CD14-positive monocyte (primary cell): Measurements from ENCODE around the gene ZRSR2. TPM values are rescaled to one million over a fixed set of nuclear protein-coding genes. Genes with fewer than 3 reads are reported as not detected.

Experiments
- DNase-seq, 3 donors: peaks; one replicate each; pipeline ENCODE4 v3.0.0-alpha.2; 2011 to 2022
- H2AFZ ChIP-seq: 2 replicates; pipeline ENCODE4 v1.6.0; 2012; ENCODE audit warnings: mild to moderate bottlenecking, low read depth, low read length, inconsistent platforms; ENCODE audit not compliant: insufficient read depth, poor library complexity, severe bottlenecking
- H3K27ac ChIP-seq, 2 donors: 1 replicate in 1 of 2; 2 replicates in 1 of 2; pipeline ENCODE4 v1.5.1; 2012 to 2013; ENCODE audit warnings: low read length in 2 of 2, control low read depth in 1 of 2, inconsistent platforms in 1 of 2, low read depth in 1 of 2, mild to moderate bottlenecking in 1 of 2
- H3K27me3 ChIP-seq, 2 donors: one replicate each; pipeline versions ENCODE4 v1.6.0 to v1.6.1; 2011 to 2013; ENCODE audit warnings: low read length in 2 of 2; ENCODE audit not compliant: control insufficient read depth in 2 of 2, insufficient read depth in 2 of 2
- H3K36me3 ChIP-seq, 2 donors: replicated peaks in 1 of 2; 1 replicate in 1 of 2; 2 replicates in 1 of 2; pipeline versions ENCODE4 v1.5.1 to v1.6.1; 2012 to 2013; ENCODE audit warnings: low read length in 2 of 2, control low read depth in 1 of 2, inconsistent platforms in 1 of 2, mild to moderate bottlenecking in 1 of 2; ENCODE audit not compliant: insufficient read depth in 2 of 2, control insufficient read depth in 1 of 2
- H3K4me1 ChIP-seq, 2 donors: 1 replicate in 1 of 2; 2 replicates in 1 of 2; pipeline versions ENCODE4 v1.5.1 to v1.6.1; 2012 to 2013; ENCODE audit warnings: low read length in 2 of 2, control low read depth in 1 of 2, inconsistent platforms in 1 of 2, mild to moderate bottlenecking in 1 of 2, moderate library complexity in 1 of 2; ENCODE audit not compliant: insufficient read depth in 2 of 2, control insufficient read depth in 1 of 2
- H3K4me2 ChIP-seq: replicated peaks from 2 replicates; pipeline ENCODE3; 2012; ENCODE audit warnings: low read length, moderate library complexity, mild to moderate bottlenecking; ENCODE audit not compliant: poor library complexity, severe bottlenecking; ENCODE audit errors: extremely low read depth
- H3K4me3 ChIP-seq, 3 experiments: fragments of 200-600 bp in 1 of 3; sonication (generic) in 1 of 3; replicated peaks in 1 of 3; 1 replicate in 2 of 3; 2 replicates in 1 of 3; pipeline ENCODE4 v1.5.1; 2011 to 2013; ENCODE audit warnings: low read length in 3 of 3, mild to moderate bottlenecking in 3 of 3, control low read depth in 2 of 3, low read depth in 2 of 3, inconsistent platforms in 1 of 3, moderate library complexity in 1 of 3
- H3K79me2 ChIP-seq: 2 replicates; pipeline ENCODE4 v1.6.0; 2012; ENCODE audit warnings: mild to moderate bottlenecking, control low read depth, inconsistent platforms, low read length, moderate library complexity; ENCODE audit not compliant: insufficient read depth
- H3K9ac ChIP-seq: 2 replicates; pipeline ENCODE4 v1.6.0; 2017; ENCODE audit warnings: low read length, mild to moderate bottlenecking; ENCODE audit not compliant: insufficient read depth, poor library complexity, severe bottlenecking
- H3K9me3 ChIP-seq, 2 donors: replicated peaks in 1 of 2; 1 replicate in 1 of 2; 2 replicates in 1 of 2; pipeline versions ENCODE4 v1.5.1 to v1.6.1; 2012 to 2013; ENCODE audit warnings: low read length in 2 of 2, control low read depth in 1 of 2; ENCODE audit not compliant: control insufficient read depth in 1 of 2, insufficient read depth in 1 of 2
- H4K20me1 ChIP-seq: 2 replicates; pipeline ENCODE4 v1.6.0; 2012; ENCODE audit warnings: mild to moderate bottlenecking, low read length, control low read depth, moderate library complexity; ENCODE audit not compliant: insufficient read depth
- H3K27ac Mint-ChIP-seq, 7 donors: one replicate each; pipeline ENCODE4 v1.8.0; 2020; ENCODE audit warnings: mild to moderate bottlenecking in 7 of 7, mixed read lengths in 7 of 7, moderate library complexity in 6 of 7, inconsistent platforms in 2 of 7
- H3K27me3 Mint-ChIP-seq, 3 donors: one replicate each; pipeline ENCODE4 v1.8.0; 2021 to 2022; ENCODE audit warnings: low read depth in 3 of 3, mild to moderate bottlenecking in 3 of 3, mixed read lengths in 3 of 3, moderate library complexity in 3 of 3, inconsistent platforms in 1 of 3
- H3K36me3 Mint-ChIP-seq, 2 donors: one replicate each; pipeline ENCODE4 v1.8.0; 2020; ENCODE audit warnings: mixed read lengths in 2 of 2, inconsistent platforms in 1 of 2, mild to moderate bottlenecking in 1 of 2
- H3K4me1 Mint-ChIP-seq: one replicate; pipeline ENCODE4 v1.8.0; 2020; ENCODE audit warnings: mild to moderate bottlenecking, mixed read lengths
- H3K4me3 Mint-ChIP-seq, 2 donors: one replicate each; pipeline ENCODE4 v1.8.0; 2020; ENCODE audit warnings: mild to moderate bottlenecking in 2 of 2, mixed read lengths in 2 of 2, moderate library complexity in 1 of 2
- H3K9me3 Mint-ChIP-seq, 7 donors: one replicate each; pipeline ENCODE4 v1.8.0; 2020 to 2022; ENCODE audit warnings: mixed read lengths in 7 of 7, mild to moderate bottlenecking in 6 of 7, moderate library complexity in 6 of 7, inconsistent platforms in 2 of 7
- WGBS: methylation state at CpG from one replicate; pipeline ENCODE4 v1.1.5; 2013; ENCODE audit warnings: missing lambda C conversion rate; ENCODE audit not compliant: insufficient coverage; 5-methylcytosine and 5-hydroxymethylcytosine counted together
- intact Hi-C, 2 donors: fragments of 100-400 bp; cut with micrococcal nuclease; formaldehyde crosslinking; loops; one replicate each; pipeline versions ENCODE4 v1.15.0 to v1.15.1; 2023
- polyA plus RNA-seq, 3 donors: library from polyadenylated mRNA; depleted of rRNA in 1 of 3; unstranded in 2 of 3; stranded (reverse) in 1 of 3; fragments of 300-500 nt in 2 of 3; fragments of >200 nt in 1 of 3; fragmentation: Illumina TruSeq in 2 of 3; gene quantifications; 1 replicate in 2 of 3; 2 replicates in 1 of 3; pipeline ENCODE4 v1.2.3, GENCODE V29; 2012 to 2021
- TF ChIP-seq, protein P1 (sequence below): fragments of 200-600 bp; IDR thresholded peaks from one replicate; pipeline ENCODE4 v1.8.0; 2022; ENCODE audit warnings: antibody characterized with exemption, mild to moderate bottlenecking

The ZRSR2 gene
- polyA plus RNA-seq, 3 donors = 9.3 to 32.1 (median 11.2) TPM

DNA sequence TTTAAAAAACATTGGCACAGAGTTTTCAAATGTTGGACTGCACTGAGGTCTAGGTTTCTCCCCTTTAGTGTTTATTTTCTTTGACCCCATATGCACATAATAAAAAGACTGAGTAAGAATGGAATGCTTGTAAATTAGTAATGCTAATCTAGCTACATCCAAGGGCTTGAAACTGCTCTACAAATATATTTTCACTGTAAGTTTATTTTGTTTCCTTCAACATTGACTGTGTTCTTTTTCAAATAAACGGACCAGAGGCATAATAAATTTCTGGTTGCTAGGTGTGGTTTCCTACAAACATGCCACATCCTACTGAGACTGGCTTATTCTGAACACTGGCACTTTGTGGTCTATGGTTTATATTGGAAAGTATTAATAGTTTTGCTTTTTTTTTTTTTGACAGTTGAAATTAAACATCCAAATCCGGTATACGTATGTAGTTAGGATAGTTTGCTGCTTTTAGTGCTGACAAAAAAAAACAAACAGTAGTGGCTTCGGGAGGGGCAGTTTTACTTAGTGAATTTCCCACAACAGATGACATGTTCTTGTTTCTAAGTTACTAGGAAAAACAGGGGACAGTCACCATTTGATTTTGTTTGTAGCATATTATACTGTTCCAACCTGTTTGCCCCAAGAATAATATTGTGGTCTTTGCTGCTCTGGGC is 39.0 kb upstream of the ZRSR2 start:
- peaks cover 38% of the 10 kb centered on the region for H3K79me2 ChIP-seq
- H3K27ac Mint-ChIP-seq = peak overlapping the region; percentile 92 to 98 (median 94)
- H3K36me3 Mint-ChIP-seq = peaks cover 6 to 68% of the 10 kb centered on the region in 2 donors
- no peak overlapping the region for H2AFZ ChIP-seq
- H3K9me3 Mint-ChIP-seq = peaks cover 0 to 2% (median 0%) of the 10 kb centered on the region in 7 donors
- H3K27me3 Mint-ChIP-seq = peaks cover 0 to 12% (median 0%) of the 10 kb centered on the region in 3 donors
- peaks cover 36% of the 10 kb centered on the region for H3K4me1 Mint-ChIP-seq
- no peaks in the 10 kb centered on the region for H3K9me3 ChIP-seq
- H4K20me1 ChIP-seq = no peaks in the 10 kb centered on the region
- H3K27ac ChIP-seq = peak overlapping the region; percentile 74 to 77
- peaks cover 0 to 2% of the 10 kb centered on the region in 2 donors for H3K27me3 ChIP-seq
- TF ChIP-seq, protein P1, sequence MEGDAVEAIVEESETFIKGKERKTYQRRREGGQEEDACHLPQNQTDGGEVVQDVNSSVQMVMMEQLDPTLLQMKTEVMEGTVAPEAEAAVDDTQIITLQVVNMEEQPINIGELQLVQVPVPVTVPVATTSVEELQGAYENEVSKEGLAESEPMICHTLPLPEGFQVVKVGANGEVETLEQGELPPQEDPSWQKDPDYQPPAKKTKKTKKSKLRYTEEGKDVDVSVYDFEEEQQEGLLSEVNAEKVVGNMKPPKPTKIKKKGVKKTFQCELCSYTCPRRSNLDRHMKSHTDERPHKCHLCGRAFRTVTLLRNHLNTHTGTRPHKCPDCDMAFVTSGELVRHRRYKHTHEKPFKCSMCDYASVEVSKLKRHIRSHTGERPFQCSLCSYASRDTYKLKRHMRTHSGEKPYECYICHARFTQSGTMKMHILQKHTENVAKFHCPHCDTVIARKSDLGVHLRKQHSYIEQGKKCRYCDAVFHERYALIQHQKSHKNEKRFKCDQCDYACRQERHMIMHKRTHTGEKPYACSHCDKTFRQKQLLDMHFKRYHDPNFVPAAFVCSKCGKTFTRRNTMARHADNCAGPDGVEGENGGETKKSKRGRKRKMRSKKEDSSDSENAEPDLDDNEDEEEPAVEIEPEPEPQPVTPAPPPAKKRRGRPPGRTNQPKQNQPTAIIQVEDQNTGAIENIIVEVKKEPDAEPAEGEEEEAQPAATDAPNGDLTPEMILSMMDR = no peak
- peak overlapping the region in 1 of 3 experiments; percentile 35 for H3K4me3 ChIP-seq
- peaks cover 0 to 18% of the 10 kb centered on the region in 2 donors for H3K36me3 ChIP-seq
- peak overlapping the region; percentile 64 for H3K4me2 ChIP-seq
- peak overlapping the region in 1 of 2 donors; percentile 69 for H3K4me3 Mint-ChIP-seq
- peak overlapping the region; percentile 33 for H3K9ac ChIP-seq
- peak in 2 of 3 donors; percentile 2 to 19 for DNase-seq
- WGBS = no CpG with 5 or more reads among the region's 4 CpGs
- peaks cover 33 to 40% of the 10 kb centered on the region in 2 donors for H3K4me1 ChIP-seq
- intact Hi-C loops = no loop called here

DNA sequence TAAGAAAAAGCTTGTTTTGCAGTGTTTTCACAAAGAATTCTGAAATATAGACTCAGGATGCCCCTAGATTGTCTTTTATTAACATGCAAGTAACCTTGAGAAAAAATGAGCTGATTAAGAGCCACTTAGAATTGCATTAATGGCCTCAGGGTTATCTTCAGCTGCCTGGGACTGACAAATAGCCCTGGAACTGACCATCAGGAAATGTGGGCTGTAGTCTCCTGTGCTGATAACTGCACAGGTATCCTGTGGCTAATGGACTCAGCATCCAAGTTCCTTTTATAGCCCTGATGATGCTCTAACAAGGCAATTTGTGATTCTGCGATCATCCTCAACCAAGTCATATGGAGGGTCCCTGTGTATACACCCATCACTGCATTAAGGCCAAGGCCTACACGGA is 35.2 kb upstream of the ZRSR2 start:
- no peak overlapping the region for H2AFZ ChIP-seq
- no peak overlapping the region for H3K9ac ChIP-seq
- H3K9me3 ChIP-seq = no peaks in the 10 kb centered on the region
- H3K27me3 Mint-ChIP-seq = peaks cover 0 to 4% (median 0%) of the 10 kb centered on the region in 3 donors
- H4K20me1 ChIP-seq = no peaks in the 10 kb centered on the region
- 100% methylated on average over 1 of the region's 2 CpGs for WGBS
- intact Hi-C loops = no loop called here
- no peak overlapping the region for H3K4me3 ChIP-seq
- peaks cover 0 to 18% of the 10 kb centered on the region in 2 donors for H3K36me3 ChIP-seq
- no peak overlapping the region for H3K27ac ChIP-seq
- H3K9me3 Mint-ChIP-seq = no peaks in the 10 kb centered on the region
- no peaks in the 10 kb centered on the region for H3K27me3 ChIP-seq
- peaks cover 19 to 21% of the 10 kb centered on the region in 2 donors for H3K4me1 ChIP-seq
- peaks cover 21% of the 10 kb centered on the region for H3K79me2 ChIP-seq
- peak overlapping the region in 1 of 7 donors; percentile 53 for H3K27ac Mint-ChIP-seq
- H3K36me3 Mint-ChIP-seq = peaks cover 10 to 67% of the 10 kb centered on the region in 2 donors
- no peak for DNase-seq
- H3K4me3 Mint-ChIP-seq = no peak overlapping the region
- no peak overlapping the region for H3K4me2 ChIP-seq
- H3K4me1 Mint-ChIP-seq = peaks cover 18% of the 10 kb centered on the region
- TF ChIP-seq, protein P1 = no peak
